Measurements from ENCODE around the gene PTPRT.
"Not testable (repeated sequence)": the region's sequence is repeated elsewhere in the genome, so short reads cannot be mapped to it uniquely, and the experiment has no call there.

The PTPRT gene

GRCh38 chr20:42281801-42282200, 907.9 kb downstream of the PTPRT start:
- DNase-seq (ENCODE audit: low spot score) = peak; percentile 69

DNA sequence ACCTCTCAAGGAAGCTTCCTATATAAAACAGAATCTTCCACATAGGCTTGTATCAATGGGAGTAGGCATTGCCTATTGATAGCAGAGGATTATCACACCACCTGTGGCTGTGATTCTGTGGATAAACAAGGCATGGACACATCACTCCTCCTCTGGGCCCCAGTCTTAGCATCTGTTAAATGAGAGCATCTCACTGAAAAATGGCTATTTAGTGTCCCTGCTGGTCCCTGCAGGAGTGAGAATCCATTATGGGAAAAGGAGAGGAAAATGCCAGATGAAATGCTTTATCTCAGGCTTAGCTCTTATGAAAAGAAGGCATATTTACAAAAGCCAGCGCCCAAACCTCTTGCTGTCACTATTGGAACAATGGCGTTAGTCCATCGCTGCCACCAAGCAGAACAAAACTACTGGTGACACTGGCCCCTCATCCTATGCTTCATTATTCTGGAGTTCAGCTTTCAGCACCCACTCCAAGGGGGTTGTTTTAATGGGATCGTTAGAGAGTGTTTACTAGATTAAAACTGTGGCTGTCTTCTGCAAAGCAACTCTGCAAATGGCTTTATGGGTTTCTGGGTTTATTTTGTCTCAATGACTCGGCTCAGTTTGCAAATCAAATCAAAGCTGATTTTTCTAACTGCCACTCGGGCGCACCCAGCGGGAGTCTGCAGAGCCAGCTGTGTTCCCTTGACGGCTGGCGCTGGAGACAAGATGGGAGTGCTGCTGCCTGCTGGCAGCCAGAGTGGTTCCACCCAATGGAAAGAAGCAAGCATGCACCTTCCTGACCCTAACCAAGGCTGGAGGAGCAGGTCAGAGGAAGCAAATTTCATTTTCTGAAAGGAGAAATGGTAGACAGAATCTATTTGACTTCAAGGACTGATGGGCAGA, 912.7 kb downstream of the PTPRT start:
- DNase-seq (ENCODE audit: low spot score) = peak; percentile 59

DNA sequence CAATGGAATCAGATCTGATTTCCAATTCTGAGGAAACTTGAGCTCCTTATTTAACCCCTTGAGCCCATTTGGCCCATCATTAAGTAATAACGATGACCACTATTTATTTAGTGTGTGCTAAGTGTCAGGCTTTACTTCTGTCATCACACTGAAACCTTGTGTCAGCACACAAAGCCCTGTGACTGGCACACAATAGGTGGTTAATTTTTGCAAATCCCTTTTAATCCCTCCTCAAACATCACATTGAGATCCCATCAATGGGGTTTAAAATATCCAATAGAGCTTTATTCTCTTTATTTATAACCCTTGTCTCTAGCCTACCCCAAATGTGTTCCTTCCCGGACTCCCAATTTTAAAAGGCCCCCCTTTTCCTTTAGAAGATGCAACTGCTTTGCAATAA, 914.7 kb downstream of the PTPRT start:
- DNase-seq (ENCODE audit: low spot score) = no peak

- DNase-seq (ENCODE audit: low spot score) = no peak
Measured at GRCh38 chr20:42272516-42272915, 917.2 kb downstream of the PTPRT start.

- DNase-seq (ENCODE audit: low spot score) = no peak
Measured at GRCh38 chr20:42270539-42270938, 919.2 kb downstream of the PTPRT start.

GRCh38 chr20:42267793-42268384, 921.8 kb downstream of the PTPRT start:
- peak; percentile 13 for DNase-seq (ENCODE audit: low spot score)

- DNase-seq (ENCODE audit: low spot score) = no peak
Measured at GRCh38 chr20:42261766-42262270, 927.9 kb downstream of the PTPRT start.

GRCh38 chr20:42260184-42260583, 929.5 kb downstream of the PTPRT start:
- DNase-seq (ENCODE audit: low spot score) = no peak

- DNase-seq (ENCODE audit: low spot score) = no peak
Measured at GRCh38 chr20:42259389-42259788, 930.3 kb downstream of the PTPRT start.

DNA sequence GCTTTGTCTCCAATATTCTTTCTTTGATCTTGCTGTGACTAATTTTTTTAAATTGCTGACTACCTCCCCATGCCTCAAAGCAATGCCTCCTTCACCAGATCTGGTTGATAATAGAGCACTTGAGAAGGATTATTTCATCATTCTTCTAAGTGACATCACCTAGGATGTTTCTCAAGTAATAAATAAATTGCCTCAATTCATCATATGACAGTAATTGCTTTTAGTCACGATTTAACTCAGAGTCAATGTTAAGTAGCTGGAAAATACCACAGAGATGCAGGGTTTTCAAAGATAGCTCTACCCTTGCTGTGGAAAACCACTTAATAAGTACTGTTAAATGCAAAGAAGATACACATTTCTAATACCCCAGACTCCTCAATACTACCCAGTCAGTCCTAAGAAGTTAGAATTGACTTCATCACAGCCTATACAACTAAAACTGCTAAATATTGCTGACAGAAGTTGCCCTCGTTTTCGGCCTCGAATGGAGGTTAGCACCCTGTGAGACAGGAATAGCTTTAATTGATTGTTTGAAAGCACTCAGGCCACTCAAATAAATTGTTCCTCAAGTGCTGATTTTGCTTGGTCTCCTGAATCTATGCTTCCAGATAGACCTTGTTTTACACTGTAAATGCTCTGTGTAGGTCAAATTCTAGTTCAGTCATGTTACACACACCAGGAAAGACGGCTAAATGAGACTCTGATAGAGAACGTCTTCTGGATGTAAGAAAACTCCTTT, 931.0 kb downstream of the PTPRT start:
- no peak for DNase-seq (ENCODE audit: low spot score)

GRCh38 chr20:42255821-42256220, 933.9 kb downstream of the PTPRT start:
- DNase-seq (ENCODE audit: low spot score) = peak; percentile 13

- DNase-seq (ENCODE audit: low spot score) = no peak
Measured at GRCh38 chr20:42254673-42255072, 935.0 kb downstream of the PTPRT start.

DNA sequence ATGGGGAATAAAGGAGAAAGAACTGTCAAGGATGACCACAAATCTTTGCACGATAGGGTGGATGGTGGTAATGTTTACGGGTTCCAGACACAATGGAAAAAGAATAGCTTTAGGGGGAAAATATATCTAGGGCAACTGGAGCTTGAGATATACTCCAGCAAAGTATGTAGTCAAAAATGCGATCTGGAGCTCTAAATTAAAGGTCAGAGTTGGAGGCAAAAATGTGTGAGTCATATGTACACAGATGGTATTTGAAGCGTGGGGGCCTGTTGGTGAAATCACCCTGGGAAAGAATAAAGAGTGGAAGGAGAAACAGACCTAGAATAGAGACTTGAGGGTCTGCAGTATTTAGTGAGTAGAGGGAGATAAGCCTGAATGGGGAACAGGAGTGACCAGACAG, 937.6 kb downstream of the PTPRT start:
- no peak for DNase-seq (ENCODE audit: low spot score)

DNA sequence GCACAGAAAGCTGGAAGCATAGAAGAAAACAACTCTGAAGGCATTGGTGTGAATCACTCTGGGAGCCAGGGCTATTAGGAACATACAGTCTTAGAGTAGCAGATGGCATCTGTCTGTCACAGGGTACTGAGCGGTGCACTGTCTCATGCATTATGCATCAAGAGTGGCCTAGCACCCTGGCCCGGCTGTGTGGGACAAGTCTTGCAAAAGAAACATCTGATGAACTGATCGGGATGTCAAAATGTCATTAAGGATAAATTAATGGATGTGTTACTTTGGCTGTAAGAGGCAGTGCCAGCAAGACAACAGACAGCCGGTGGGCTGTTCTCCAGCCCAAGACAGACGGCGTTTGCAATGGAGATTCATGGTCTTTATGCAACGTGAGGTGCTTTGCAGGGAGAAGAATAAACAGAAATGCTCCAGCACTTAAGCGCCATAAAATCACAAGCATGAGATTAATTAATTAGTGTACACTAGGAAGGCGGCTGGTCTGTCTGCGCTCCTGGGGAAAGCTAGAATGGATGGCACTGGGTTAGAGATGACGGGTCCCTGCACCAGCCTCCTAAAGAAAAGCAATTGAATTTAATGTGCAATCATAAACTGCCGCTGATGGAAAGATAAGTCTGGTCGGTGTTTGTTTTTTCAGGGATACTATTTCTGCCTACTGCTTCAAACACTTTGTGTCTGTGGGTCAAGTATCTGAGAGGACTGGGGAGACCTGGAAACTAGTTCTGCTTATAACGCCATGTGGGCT, 970.9 kb downstream of the PTPRT start:
- peak; percentile 7 for DNase-seq (ENCODE audit: low spot score)

GRCh38 chr20:42214074-42214473, 975.6 kb downstream of the PTPRT start:
- no peak for DNase-seq (ENCODE audit: low spot score)

DNA sequence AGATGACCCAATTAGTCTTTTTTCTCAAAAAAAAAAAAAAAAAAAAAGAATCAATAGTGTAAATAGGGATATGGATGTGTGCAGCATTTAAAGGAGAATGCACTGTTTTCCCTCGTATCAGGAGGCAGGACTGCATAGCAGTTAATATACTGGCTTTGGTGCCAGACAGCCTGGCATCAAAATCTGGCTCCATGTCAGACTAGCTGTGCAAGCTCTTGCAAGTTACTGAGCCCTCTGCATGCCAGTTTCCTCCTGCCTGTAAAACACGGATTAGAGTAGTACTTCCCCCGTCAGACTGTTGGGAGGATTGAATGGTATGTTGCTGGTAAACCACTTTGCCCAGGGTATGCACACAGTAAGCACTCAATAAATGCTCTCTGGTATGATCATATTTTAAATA, 977.3 kb downstream of the PTPRT start:
- DNase-seq (ENCODE audit: low spot score) = peak; percentile 28

GRCh38 chr20:42206557-42206956, 983.1 kb downstream of the PTPRT start:
- not testable (repeated sequence) for DNase-seq (ENCODE audit: low spot score)

- peak; percentile 53 for DNase-seq (ENCODE audit: low spot score)
Measured at GRCh38 chr20:42204109-42204660, 985.5 kb downstream of the PTPRT start.

- no peak for DNase-seq (ENCODE audit: low spot score)
Measured at GRCh38 chr20:42197599-42197998, 992.1 kb downstream of the PTPRT start.

DNA sequence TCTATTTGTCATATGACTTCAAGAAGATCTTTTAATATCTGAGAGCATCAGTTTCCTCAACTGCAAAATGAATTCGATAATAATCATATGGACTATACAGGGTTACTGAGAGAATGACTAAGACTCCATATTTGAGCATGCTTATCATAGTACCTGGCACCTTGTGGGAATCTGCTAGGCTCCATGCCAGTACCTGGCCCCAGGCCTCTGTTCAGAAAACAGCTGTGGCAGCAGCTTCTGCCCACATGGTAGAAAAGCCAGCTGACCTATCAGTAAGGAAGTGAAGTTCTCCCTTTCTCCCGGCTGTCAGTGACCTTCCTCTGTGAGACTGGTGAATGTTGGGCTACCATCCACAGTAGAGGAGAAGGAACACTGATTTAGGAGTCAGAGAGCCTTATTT, 996.6 kb downstream of the PTPRT start:
- DNase-seq (ENCODE audit: low spot score) = no peak

DNA sequence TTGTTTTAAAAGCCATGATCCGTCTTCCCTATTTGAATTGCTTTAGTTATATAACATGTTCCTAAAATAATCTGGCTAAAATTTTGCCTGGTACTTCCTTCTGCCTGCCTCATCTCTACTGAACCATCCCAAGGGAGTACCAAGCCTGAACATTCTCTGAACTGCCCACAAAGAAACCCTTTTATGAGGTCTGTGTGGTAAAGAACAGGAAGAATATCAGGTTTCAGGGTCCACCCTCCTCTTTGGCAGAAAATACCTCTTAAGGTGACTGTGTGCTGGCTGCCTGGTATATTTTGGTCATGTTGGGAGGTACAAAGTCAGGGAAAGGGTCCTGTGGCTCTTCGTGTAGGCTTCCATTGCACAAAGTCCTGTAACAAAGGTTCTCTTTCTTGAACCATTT, 997.4 kb downstream of the PTPRT start:
- no peak for DNase-seq (ENCODE audit: low spot score)

All from Ammon's horn (tissue), 1 donor.